GM18508 (cell line): ENCODE data around the gene MCAM.
A peak's percentile ranks its signal among the peaks of the same experiment; 100 is the strongest.

Experiments used
- ATAC-seq: cut with Tn5 transposase; IDR thresholded peaks from one replicate; pipeline ENCODE4 v1.9.1; 2021; ENCODE audit warnings: moderate number of reproducible peaks; ENCODE audit not compliant: insufficient read depth, unreplicated experiment

The MCAM gene

GRCh38 chr11:119334174-119334930 lies 17.4 kb upstream of the MCAM start, which contains the start of gene RNF26:
Gene RNF26 (plus strand): TSS chr11:119334527. CDS start chr11:119335123, 596 bp downstream.
- peak; percentile 82 for ATAC-seq

GRCh38 chr11:119332111-119332765 lies 15.3 kb upstream of the MCAM start:
- ATAC-seq, result no peak

GRCh38 chr11:119330237-119330636 lies 13.3 kb upstream of the MCAM start:
- ATAC-seq, result no peak

- no peak for ATAC-seq
Observed at GRCh38 chr11:119329320-119329719, 12.4 kb upstream of the MCAM start.

DNA sequence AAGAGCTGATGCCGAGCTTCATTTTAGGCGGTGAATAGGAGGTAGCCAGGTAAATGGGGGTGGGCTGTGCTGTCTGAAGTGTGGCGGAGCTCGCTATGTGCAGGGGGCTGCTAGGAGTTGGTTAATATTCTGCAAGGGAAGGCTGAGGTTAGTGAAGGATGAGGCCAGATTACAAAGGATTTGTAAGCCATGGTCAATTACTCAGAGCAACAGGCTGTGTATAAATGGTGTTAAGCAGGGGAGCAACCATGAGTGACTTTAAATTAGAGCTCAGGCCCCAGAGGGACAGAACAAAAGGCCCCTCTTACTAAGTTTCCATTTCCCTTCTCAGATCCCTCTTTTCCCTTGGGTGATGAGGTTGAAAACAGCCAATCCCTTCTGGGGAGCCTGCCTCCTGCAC lies 7.3 kb upstream of the MCAM start:
- ATAC-seq, result no peak

- ATAC-seq, result no peak
Observed at GRCh38 chr11:119323532-119324033, 6.7 kb upstream of the MCAM start.

DNA sequence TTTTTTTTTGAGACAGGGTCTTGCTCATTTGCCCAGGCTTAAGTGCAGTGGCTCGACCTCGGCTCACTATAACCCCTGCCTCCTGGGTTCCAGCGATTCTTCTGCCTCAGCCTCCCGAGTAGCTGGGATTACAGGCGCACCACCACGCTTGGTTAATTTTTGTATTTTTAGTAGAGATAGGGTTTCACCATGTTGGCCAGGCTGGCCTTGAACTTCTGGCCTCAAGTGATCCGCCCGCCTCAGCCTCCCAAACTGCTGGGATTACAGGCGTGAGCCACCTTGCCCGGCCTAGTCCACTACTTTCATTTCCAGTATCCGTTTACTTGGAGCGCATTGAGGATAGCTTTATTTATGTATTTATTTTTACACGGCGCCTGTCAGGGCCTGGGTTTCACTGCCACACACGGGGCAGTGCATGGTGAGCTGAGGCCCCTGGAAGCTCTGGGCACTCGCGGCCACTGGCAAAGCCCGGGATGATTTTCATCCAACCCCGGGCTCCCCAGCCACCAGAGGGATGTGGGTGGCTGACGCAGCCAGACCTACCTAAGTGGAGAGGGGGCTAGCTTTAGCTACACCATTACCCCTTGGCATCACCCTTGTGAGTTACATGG lies 6.1 kb upstream of the MCAM start:
- no peak for ATAC-seq

GRCh38 chr11:119322360-119322739 lies 5.4 kb upstream of the MCAM start:
- ATAC-seq, result no peak

DNA sequence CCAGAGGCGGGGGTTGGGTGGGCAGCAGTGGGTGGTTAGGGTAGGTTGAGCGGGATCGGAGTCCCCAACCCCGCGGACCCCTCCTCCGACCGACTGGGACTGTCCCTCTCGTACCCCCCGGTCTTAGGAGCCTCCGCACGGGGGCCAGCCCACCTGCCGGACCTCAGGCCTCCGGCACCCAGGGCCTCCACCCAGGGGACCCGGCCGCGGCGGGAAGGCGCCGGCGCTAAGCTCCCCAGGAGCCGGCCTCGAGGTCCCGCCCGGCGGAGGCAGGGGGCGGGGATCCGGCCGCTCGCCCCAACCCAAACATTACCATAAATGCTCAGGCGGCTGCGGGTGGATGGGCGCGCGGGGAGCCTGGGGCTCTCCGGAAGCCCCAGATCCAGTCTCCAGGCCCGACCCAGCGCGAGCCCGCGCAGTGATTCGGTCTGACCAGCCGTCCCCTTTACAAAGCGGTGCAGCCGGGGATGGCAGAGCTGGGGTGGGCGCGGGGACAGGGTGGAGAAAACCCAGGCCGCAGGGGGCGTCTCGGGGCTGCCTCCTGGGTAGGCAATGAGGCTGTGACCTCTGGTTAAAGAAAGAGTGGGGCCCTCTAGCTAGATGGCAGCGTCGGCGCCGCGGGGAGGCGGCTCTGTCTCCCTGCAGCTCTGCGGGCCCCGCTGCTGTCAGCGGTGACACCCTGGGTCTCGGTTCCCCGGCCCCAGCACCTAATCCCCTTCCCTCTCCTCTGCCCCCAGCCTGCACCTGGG lies 4.0 kb upstream of the MCAM start:
- ATAC-seq, result no peak

DNA sequence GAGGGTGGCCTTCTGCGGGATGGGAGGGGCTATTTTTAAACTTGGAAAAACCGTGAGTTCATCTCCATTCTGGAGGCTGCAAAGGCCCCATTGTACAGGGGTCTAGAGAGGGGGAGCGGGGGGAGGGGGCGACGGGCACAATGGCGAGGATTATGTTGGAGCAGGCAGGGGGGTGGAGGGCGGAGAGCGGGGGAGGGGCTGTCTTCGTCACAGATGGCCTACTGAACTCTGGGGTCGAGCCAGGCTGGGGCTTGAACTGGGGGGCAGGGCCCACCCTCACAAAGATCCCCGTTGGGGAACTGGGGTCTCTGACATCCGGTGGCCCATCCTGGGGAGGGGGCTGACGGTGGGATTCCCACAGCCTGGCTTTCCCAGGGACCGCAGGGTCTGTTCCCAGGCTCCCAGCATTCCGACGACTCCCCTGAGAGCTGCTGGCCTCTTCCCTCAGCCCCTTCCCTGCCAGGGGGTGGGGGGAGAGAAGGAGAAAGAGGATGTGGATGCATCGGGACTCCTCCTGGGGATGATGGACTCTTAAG lies 3.4 kb upstream of the MCAM start:
- no peak for ATAC-seq

GRCh38 chr11:119319700-119320239 lies 2.8 kb upstream of the MCAM start:
- no peak for ATAC-seq

- ATAC-seq, result no peak
Observed at GRCh38 chr11:119319136-119319699, 2.3 kb upstream of the MCAM start.

GRCh38 chr11:119318240-119319135 lies 1.6 kb upstream of the MCAM start:
- no peak for ATAC-seq

DNA sequence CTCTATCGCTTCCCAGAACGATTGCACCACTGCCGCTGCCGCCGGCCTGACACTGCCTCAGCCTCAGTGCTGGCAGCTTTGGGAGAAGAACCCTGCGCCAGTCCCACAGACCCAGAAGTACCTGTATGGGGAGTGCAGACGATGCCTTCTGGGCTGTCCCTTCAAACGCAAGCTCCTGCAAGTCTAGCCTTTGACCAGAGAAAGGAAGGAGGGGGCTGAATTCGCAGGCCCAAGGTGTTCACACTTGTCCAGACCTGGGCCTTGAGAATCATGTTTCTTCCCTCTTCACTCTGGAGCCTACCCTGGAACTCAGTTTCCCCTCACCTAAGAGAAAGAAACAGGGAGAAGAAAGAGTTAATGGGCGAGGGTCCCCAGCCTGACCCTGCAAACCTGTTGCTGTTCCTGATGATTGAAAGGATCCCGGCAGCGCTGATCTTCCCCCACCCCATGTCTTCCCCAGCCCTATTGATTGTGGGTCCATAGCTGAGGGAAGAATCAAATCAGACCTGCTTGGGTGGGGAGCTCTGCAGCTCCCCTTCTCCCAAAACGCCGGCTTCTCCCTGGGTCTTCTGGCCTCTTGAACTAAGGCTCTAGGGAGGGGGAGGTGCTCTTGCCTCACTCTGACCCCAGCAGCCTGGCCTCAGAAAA lies 786 bp upstream of the MCAM start:
- ATAC-seq, result no peak

- no peak for ATAC-seq
Observed at GRCh38 chr11:119316016-119316728, 758 bp downstream of the MCAM start.

DNA sequence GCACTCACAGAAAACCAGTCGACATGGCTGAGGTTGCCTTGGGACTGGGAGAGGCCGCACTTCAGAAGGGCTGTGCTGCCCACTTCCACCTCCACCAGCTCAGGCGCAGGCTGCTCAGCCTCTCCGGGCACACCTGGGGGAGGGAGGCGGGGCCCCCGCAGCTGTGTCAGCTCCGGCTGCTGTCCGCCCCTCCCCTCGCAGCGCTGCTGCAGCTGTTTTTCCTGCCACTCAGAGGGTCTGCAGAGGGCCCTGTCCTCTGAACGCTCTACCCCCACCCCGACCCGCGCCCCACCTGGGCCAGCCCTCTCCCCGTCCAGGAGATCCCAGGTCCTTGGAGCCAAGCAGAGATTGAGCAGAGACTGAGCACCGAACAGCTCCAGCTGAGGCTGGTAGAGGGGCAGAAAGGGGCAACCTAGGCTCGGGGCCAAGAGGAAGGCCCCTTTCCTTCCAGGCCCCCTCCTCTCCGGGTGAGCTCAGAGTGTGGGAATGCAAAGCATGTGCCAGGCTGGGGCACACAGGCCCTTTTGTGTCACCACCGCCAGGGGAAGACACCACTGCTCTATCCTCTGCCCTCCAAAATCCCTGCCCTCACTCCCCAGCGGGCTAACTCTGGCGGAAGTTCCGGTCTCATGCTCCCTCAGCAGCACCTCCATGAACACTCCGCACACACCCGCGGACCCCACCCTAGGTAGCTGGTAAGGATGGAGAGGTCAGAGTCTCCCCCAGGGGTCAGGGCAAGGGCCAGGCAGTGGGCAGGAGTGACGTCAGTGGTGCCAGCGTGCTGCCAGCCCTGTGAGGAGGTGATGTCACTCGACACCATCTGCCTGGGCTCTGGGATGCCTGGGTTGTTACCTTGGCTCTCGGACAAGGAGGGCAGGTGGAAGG lies 1.6 kb downstream of the MCAM start:
- ATAC-seq, result no peak

- no peak for ATAC-seq
Observed at GRCh38 chr11:119314726-119315125, 2.2 kb downstream of the MCAM start.
